Muscle of back (tissue), 11 donors: Measurements from ENCODE around the gene TNIK. TPM values are rescaled to one million over a fixed set of nuclear protein-coding genes. Genes with fewer than 3 reads are reported as not detected.

ENCODE experiments used
- DNase-seq, 3 donors: peaks; one replicate each; pipeline versions ENCODE4 v3.0.0 to v3.0.0-alpha.2; 2013
- polyA plus RNA-seq, 10 donors: library from polyadenylated mRNA; unstranded; fragments of 120-200 nt; gene quantifications; one replicate each; pipeline ENCODE4 v1.2.1, GENCODE V29; 2013; ENCODE audit not compliant: insufficient read length in 10 of 10

TNIK gene
- polyA plus RNA-seq, 10 donors = 22.5 to 53.3 (median 37.8) TPM

- DNase-seq = no peak
These were observed 97.0 kb downstream of the TNIK start for GRCh38 chr3:171363202-171363601.

- no peak for DNase-seq
These were observed 97.6 kb downstream of the TNIK start for GRCh38 chr3:171362575-171362974.

- no peak for DNase-seq
These were observed 101.4 kb downstream of the TNIK start for GRCh38 chr3:171358881-171359198.

- DNase-seq = no peak
These were observed 101.9 kb downstream of the TNIK start for GRCh38 chr3:171358181-171358880.

- no peak for DNase-seq
These were observed 102.5 kb downstream of the TNIK start for GRCh38 chr3:171357721-171358120.

GRCh38 chr3:171356251-171356650 is 104.0 kb downstream of the TNIK start:
- DNase-seq = no peak

GRCh38 chr3:171354706-171355582 is 105.3 kb downstream of the TNIK start:
- no peak for DNase-seq

GRCh38 chr3:171354049-171354705 is 106.0 kb downstream of the TNIK start:
- DNase-seq = no peak

GRCh38 chr3:171353423-171353822 is 106.8 kb downstream of the TNIK start:
- DNase-seq = no peak

GRCh38 chr3:171352387-171352935 is 107.7 kb downstream of the TNIK start:
- no peak for DNase-seq

- DNase-seq = peak in 1 of 3 donors; percentile 91
These were observed 108.5 kb downstream of the TNIK start for GRCh38 chr3:171351676-171352075.

- no peak for DNase-seq
These were observed 109.8 kb downstream of the TNIK start for GRCh38 chr3:171350364-171350763.

GRCh38 chr3:171349392-171349791 is 110.8 kb downstream of the TNIK start:
- DNase-seq = no peak

- DNase-seq = peak; percentile 65 to 85 (median 83)
These were observed 112.1 kb downstream of the TNIK start for GRCh38 chr3:171348121-171348520.

- no peak for DNase-seq
These were observed 112.7 kb downstream of the TNIK start for GRCh38 chr3:171347301-171348039.

GRCh38 chr3:171346582-171347300 is 113.5 kb downstream of the TNIK start:
- DNase-seq = peak in 2 of 3 donors; percentile 11 to 30

- no peak for DNase-seq
These were observed 114.2 kb downstream of the TNIK start for GRCh38 chr3:171346019-171346418.

- no peak for DNase-seq
These were observed 114.9 kb downstream of the TNIK start for GRCh38 chr3:171345107-171345843.

GRCh38 chr3:171343693-171344092 is 116.5 kb downstream of the TNIK start:
- no peak for DNase-seq

GRCh38 chr3:171342783-171343420 is 117.3 kb downstream of the TNIK start:
- DNase-seq = no peak
